H1 (cell line): ENCODE results near the gene RCSD1. TPM values are rescaled to one million over a fixed set of nuclear protein-coding genes. Genes with fewer than 3 reads are reported as not detected.

Source experiments
- CTCF ChIA-PET: fragments of 300-600 bp; sonication (Branson Sonifier 250); formaldehyde crosslinking; loops from one replicate; lab custom pipeline; 2021; ENCODE audit not compliant: partially characterized antibody; lab: Charles Lee
- POLR2A ChIA-PET: fragments of 300-600 bp; sonication (Branson Sonifier 250); formaldehyde crosslinking; loops from one replicate; lab custom pipeline; 2021; ENCODE audit warnings: inconsistent platforms; ENCODE audit not compliant: partially characterized antibody; lab: Charles Lee
- DNase-seq, 2 experiments: peaks; one replicate each; pipeline versions ENCODE4 v3.0.0 to v3.0.0-alpha.2; 2010 to 2022; ENCODE audit warnings: low spot score in 2 of 2, low read depth in 1 of 2, mixed read lengths in 1 of 2
- FAIRE-seq: peaks from 2 replicates; lab custom pipeline; 2011; peaks lifted over from hg19 to GRCh38; lab: Jason Lieb, UNC
- H2AFZ ChIP-seq: 2 replicates; pipeline ENCODE4 v1.8.1; 2012; ENCODE audit warnings: low read length, inconsistent platforms
- H2AK5ac ChIP-seq: 2 replicates; pipeline ENCODE4 v1.6.1; 2013; ENCODE audit warnings: low read depth, low read length
- H2BK120ac ChIP-seq: replicated peaks from 2 replicates; pipeline ENCODE3; 2013; ENCODE audit warnings: low read depth, low read length, inconsistent platforms
- H2BK12ac ChIP-seq: 2 replicates; pipeline ENCODE4 v1.6.1; 2013; ENCODE audit warnings: low read depth, low read length
- H2BK15ac ChIP-seq: 2 replicates; pipeline ENCODE4 v1.6.1; 2013; ENCODE audit warnings: low read length
- H2BK20ac ChIP-seq: 2 replicates; pipeline ENCODE4 v1.6.1; 2013; ENCODE audit warnings: low read length
- H2BK5ac ChIP-seq: 2 replicates; pipeline ENCODE4 v1.6.1; 2013; ENCODE audit warnings: low read depth, low read length
- H3K14ac ChIP-seq: 2 replicates; pipeline ENCODE4 v1.6.1; 2013; ENCODE audit warnings: inconsistent platforms; ENCODE audit not compliant: insufficient read length
- H3K18ac ChIP-seq: 2 replicates; pipeline ENCODE4 v1.6.1; 2013; ENCODE audit warnings: low read length; ENCODE audit errors: extremely low read depth
- H3K23ac ChIP-seq: 2 replicates; pipeline ENCODE4 v1.6.1; 2013; ENCODE audit warnings: inconsistent platforms; ENCODE audit not compliant: insufficient read length
- H3K23me2 ChIP-seq: 2 replicates; pipeline ENCODE4 v1.6.1; 2013; ENCODE audit warnings: low read depth, low read length
- H3K27ac ChIP-seq: 2 replicates; pipeline ENCODE4 v1.6.1; 2011; ENCODE audit warnings: low read depth, low read length, inconsistent platforms
- H3K27me3 ChIP-seq, 4 experiments: replicated peaks in 1 of 4; 1 replicate in 1 of 4; 2 replicates in 3 of 4; pipeline versions ENCODE4 v1.6.1 to v1.8.1; 2011 to 2013; ENCODE audit warnings: low read length in 3 of 4, mild to moderate bottlenecking in 3 of 4, inconsistent platforms in 2 of 4, mixed read lengths in 2 of 4, moderate library complexity in 1 of 4; ENCODE audit not compliant: control insufficient read depth in 3 of 4, insufficient read depth in 3 of 4; ENCODE audit errors: extremely low read depth in 1 of 4
- H3K36me3 ChIP-seq, 4 experiments: 2 replicates each; pipeline versions ENCODE4 v1.6.1 to v1.8.1; 2011 to 2013; ENCODE audit warnings: mild to moderate bottlenecking in 4 of 4, low read length in 3 of 4, moderate library complexity in 2 of 4, control low read depth in 1 of 4, inconsistent platforms in 1 of 4; ENCODE audit not compliant: insufficient read depth in 4 of 4, control insufficient read depth in 2 of 4
- H3K4ac ChIP-seq: replicated peaks from 2 replicates; pipeline ENCODE3; 2013; ENCODE audit warnings: low read length, low read depth, mixed read lengths, inconsistent platforms; ENCODE audit not compliant: insufficient read length
- H3K4me1 ChIP-seq, 4 experiments: replicated peaks in 1 of 4; 1 replicate in 1 of 4; 2 replicates in 3 of 4; pipeline versions ENCODE4 v1.6.1 to v1.8.1; 2011 to 2013; ENCODE audit warnings: low read length in 3 of 4, inconsistent platforms in 2 of 4, mixed read lengths in 1 of 4; ENCODE audit not compliant: insufficient read depth in 4 of 4, control insufficient read depth in 3 of 4
- H3K4me2 ChIP-seq, 2 experiments: 2 replicates each; pipeline versions ENCODE4 v1.6.1 to v1.8.1; 2011 to 2013; ENCODE audit warnings: low read depth in 2 of 2, low read length in 2 of 2, control low read depth in 1 of 2, inconsistent platforms in 1 of 2, mild to moderate bottlenecking in 1 of 2; ENCODE audit not compliant: insufficient read depth in 1 of 2
- H3K4me3 ChIP-seq, 4 experiments: fragments of 200-600, 300-600 bp in 1 of 4; sonication (generic), shearing (Covaris generic), sonication (Bioruptor Twin) in 1 of 4; 2 replicates each; pipeline versions ENCODE4 v1.5.1 to v1.8.1; 2011 to 2016; ENCODE audit warnings: low read length in 4 of 4, low read depth in 3 of 4, control low read depth in 2 of 4, inconsistent platforms in 2 of 4, mild to moderate bottlenecking in 2 of 4, mixed read lengths in 1 of 4, moderate library complexity in 1 of 4; ENCODE audit not compliant: insufficient read depth in 2 of 4; ENCODE audit errors: extremely low read depth in 1 of 4
- H3K56ac ChIP-seq: replicated peaks from 2 replicates; pipeline ENCODE3; 2013; ENCODE audit warnings: low read depth, mild to moderate bottlenecking, mixed read lengths, low read length, inconsistent platforms; ENCODE audit not compliant: insufficient read length
- H3K79me1 ChIP-seq: 2 replicates; pipeline ENCODE4 v1.6.1; 2013; ENCODE audit warnings: low read depth, low read length, control low read depth
- H3K79me2 ChIP-seq, 2 experiments: 2 replicates each; pipeline versions ENCODE4 v1.6.1 to v1.8.1; 2012 to 2013; ENCODE audit warnings: low read length in 2 of 2, mild to moderate bottlenecking in 2 of 2, inconsistent platforms in 1 of 2; ENCODE audit not compliant: insufficient read depth in 2 of 2, control insufficient read depth in 1 of 2
- H3K9ac ChIP-seq, 4 experiments: replicated peaks in 1 of 4; 1 replicate in 1 of 4; 2 replicates in 3 of 4; pipeline versions ENCODE4 v1.6.1 to v1.8.1; 2011 to 2013; ENCODE audit warnings: low read depth in 3 of 4, low read length in 3 of 4, control low read depth in 2 of 4, mild to moderate bottlenecking in 2 of 4, moderate library complexity in 2 of 4, inconsistent platforms in 1 of 4; ENCODE audit errors: extremely low read depth in 1 of 4
- H3K9me3 ChIP-seq, 2 experiments: 2 replicates each; pipeline versions ENCODE4 v1.6.1 to v1.8.1; 2012 to 2013; ENCODE audit warnings: mild to moderate bottlenecking in 2 of 2, moderate library complexity in 2 of 2, control low read depth in 1 of 2, inconsistent platforms in 1 of 2, low read depth in 1 of 2, low read length in 1 of 2, mixed read lengths in 1 of 2; ENCODE audit not compliant: insufficient read depth in 2 of 2
- H4K20me1 ChIP-seq, 2 experiments: replicated peaks in 1 of 2; 2 replicates each; pipeline versions ENCODE3 to v1.8.1; 2011 to 2013; ENCODE audit warnings: inconsistent platforms in 2 of 2, low read length in 2 of 2, mild to moderate bottlenecking in 1 of 2; ENCODE audit not compliant: insufficient read depth in 2 of 2, control insufficient read depth in 1 of 2
- H4K5ac ChIP-seq: 2 replicates; pipeline ENCODE4 v1.6.1; 2013; ENCODE audit warnings: low read length, low read depth, mixed read lengths, inconsistent platforms; ENCODE audit not compliant: insufficient read length
- H4K8ac ChIP-seq: 2 replicates; pipeline ENCODE4 v1.8.0; 2013; ENCODE audit warnings: mild to moderate bottlenecking, moderate library complexity, low read length, inconsistent platforms; ENCODE audit not compliant: insufficient read depth; ENCODE audit errors: extremely low read depth
- H4K91ac ChIP-seq: replicated peaks from 2 replicates; pipeline ENCODE3; 2013; ENCODE audit warnings: low read length, mixed read lengths, inconsistent platforms; ENCODE audit not compliant: insufficient read length
- EP300 ChIP-seq, 2 experiments: IDR thresholded peaks; 1 replicate in 1 of 2; 2 replicates in 1 of 2; pipeline ENCODE4 v1.6.1; 2011 to 2012; ENCODE audit warnings: low read depth in 2 of 2, low read length in 2 of 2, mild to moderate bottlenecking in 2 of 2, borderline replicate concordance in 1 of 2, inconsistent platforms in 1 of 2, moderate library complexity in 1 of 2
- HDAC2 ChIP-seq, 2 experiments: fragments of 300-600 bp in 1 of 2; sonication (generic) in 1 of 2; IDR thresholded peaks; 2 replicates each; pipeline ENCODE4 v1.6.1; 2011 to 2012; ENCODE audit warnings: low read depth in 2 of 2, low read length in 2 of 2, mild to moderate bottlenecking in 2 of 2, moderate library complexity in 2 of 2, borderline replicate concordance in 1 of 2, inconsistent platforms in 1 of 2
- TEAD4 ChIP-seq: IDR thresholded peaks from 2 replicates; pipeline ENCODE4 v1.6.1; 2012; ENCODE audit warnings: low read depth, low read length, inconsistent platforms, mixed read lengths
- WGBS, 2 experiments: shearing (Covaris generic) in 1 of 2; methylation state at CpG; one replicate each; pipeline versions ENCODE4 v1.1.6 to v1.1.7; 2013 to 2015; ENCODE audit warnings: low lambda C conversion rate in 2 of 2, mixed read lengths in 2 of 2, inconsistent platforms in 1 of 2, low coverage in 1 of 2, missing lambda C conversion rate in 1 of 2; ENCODE audit not compliant: insufficient replicate concordance in 2 of 2, insufficient coverage in 1 of 2, insufficient read length in 1 of 2; ENCODE audit errors: extremely low coverage in 1 of 2, missing lambda C conversion rate in 1 of 2; 5-methylcytosine and 5-hydroxymethylcytosine counted together
- polyA plus RNA-seq, 7 experiments: library from polyadenylated mRNA; depleted of rRNA in 3 of 7; stranded (reverse) in 5 of 7; unstranded in 2 of 7; fragments of >200 nt in 5 of 7; fragments of 200-250 nt in 2 of 7; gene quantifications; 1 replicate in 5 of 7; 2 replicates in 1 of 7; 4 replicates in 1 of 7; pipeline versions ENCODE4 v1.2.1 to v1.2.3, GENCODE V29; 2011 to 2013; ENCODE audit warnings: missing spikeins in 2 of 7, mixed read lengths in 2 of 7
- total RNA-seq: library from RNA; stranded (reverse); fragmentation: NEBNext Ultra II Directional; extraction: Animal tissue kit (Norgen Biotek cat#: 25700); gene quantifications from 2 replicates; pipeline ENCODE4 v1.2.1, GENCODE V29; 2021

Gene RCSD1
- total and polyA plus RNA-seq, 2 of the 8 experiments (the other 6 are each of a cell fraction or from before 2014, with no cell fraction given): 0.47 to 0.69 TPM

GRCh38 chr1:167693425-167694045, 63.5 kb downstream of the RCSD1 start:
- no peak overlapping the region for H3K9ac ChIP-seq
- no peak overlapping the region for H2AK5ac ChIP-seq
- H2BK12ac ChIP-seq: no peak overlapping the region
- H4K20me1 ChIP-seq: no peaks in the 10 kb centered on the region
- DNase-seq (no peak), FAIRE-seq (no peak)
- POLR2A ChIA-PET: interaction anchor here (1.4 kb wide), 1 partner anchor 11 kb away, joined by 3 read pairs; no protein-coding TSS in a partner anchor
- H3K27me3 ChIP-seq: no peaks in the 10 kb centered on the region; a peak in 1 of 7 replicates
- no peak overlapping the region for H3K18ac ChIP-seq
- H3K56ac ChIP-seq: no peak overlapping the region
- no peaks in the 10 kb centered on the region for H3K36me3 ChIP-seq
- H3K9me3 ChIP-seq: no peaks in the 10 kb centered on the region
- WGBS, 2 experiments: 92% methylated on average over 7 of the region's 7 CpGs; no CpG with 5 or more reads in 1 of the 2 experiments
- no peaks in the 10 kb centered on the region for H3K79me1 ChIP-seq
- no peak overlapping the region for H3K4ac ChIP-seq
- H2BK5ac ChIP-seq: 0 out of 2 replicates have a peak overlapping the region, but pooled peaks have one; percentile 8
- H3K23me2 ChIP-seq: no peaks in the 10 kb centered on the region
- no peaks in the 10 kb centered on the region for H3K79me2 ChIP-seq
- no peak overlapping the region for H4K8ac ChIP-seq
- no peak overlapping the region for H3K27ac ChIP-seq
- no peak overlapping the region for H2BK20ac ChIP-seq
- H3K23ac ChIP-seq: no peak overlapping the region
- H2AFZ ChIP-seq: no peak overlapping the region
- H3K4me2 ChIP-seq: no peak overlapping the region
- H2BK15ac ChIP-seq: no peak overlapping the region
- H3K4me1 ChIP-seq: no peaks in the 10 kb centered on the region; a peak in 1 of 7 replicates
- no peak overlapping the region for H3K4me3 ChIP-seq
- CTCF ChIA-PET: interaction anchor here (0.6 to 3.8 kb wide), 13 partner anchors 11 to 160 kb away, joined by 3 to 22 read pairs (median 4); no protein-coding TSS in a partner anchor
- H4K5ac ChIP-seq: no peak overlapping the region
- no peak overlapping the region for H3K14ac ChIP-seq
- no peak overlapping the region for H2BK120ac ChIP-seq
- H4K91ac ChIP-seq: no peak overlapping the region
- no peak for TF ChIP-seq EP300 (IDR thresholded peaks at IDR 0.05; ENCODE audit: borderline replicate concordance in 1 of 2, low read depth in 2 of 2, low read length in 2 of 2)
- no peak for TF ChIP-seq HDAC2 (IDR thresholded peaks at IDR 0.05; ENCODE audit: borderline replicate concordance in 1 of 2, low read depth in 2 of 2, low read length in 2 of 2)
- TF ChIP-seq TEAD4: no peak
